NK-92 treated with Interleukin-12 subunit alpha and Interleukin-12 subunit beta, amount 100 ng/mL, for 24 hours (cell line): ENCODE results near the gene DAB2IP.

Experiments
- DNase-seq: peaks from one replicate; lab custom pipeline; 2025; lab: John Stamatoyannopoulos, UW

DAB2IP gene

DNA sequence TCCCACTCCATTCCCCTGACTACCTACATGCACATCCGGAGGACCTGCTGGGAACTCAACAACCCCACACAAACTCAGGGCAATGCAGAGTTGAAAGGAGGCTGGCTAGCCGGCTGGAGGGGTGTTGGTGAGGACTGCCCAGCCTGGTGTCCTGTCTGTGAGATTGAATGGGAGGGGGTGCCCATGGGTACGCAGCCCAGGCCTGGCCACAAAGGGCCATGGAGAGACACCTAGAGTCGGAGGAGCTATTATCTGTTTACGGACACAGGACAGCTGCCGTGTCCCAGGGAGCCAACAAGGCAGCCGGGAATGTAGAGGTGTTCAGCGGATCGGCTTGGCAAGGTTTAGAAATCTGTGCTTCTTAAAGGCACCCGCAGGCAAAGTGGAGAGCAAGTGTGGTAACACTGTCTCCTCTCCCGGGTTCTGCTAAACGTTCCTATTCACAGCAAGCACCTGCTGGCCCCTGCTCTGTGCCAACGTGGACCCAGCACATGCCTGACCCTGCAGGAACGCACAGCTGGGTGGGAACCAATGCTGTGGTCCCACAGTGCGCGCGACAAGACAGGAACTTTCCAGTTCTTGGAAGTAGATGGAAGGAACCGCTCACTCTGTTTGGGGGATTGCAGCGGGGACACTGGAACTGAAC lies 166.7 kb downstream of the DAB2IP start:
- DNase-seq: no peak

DNA sequence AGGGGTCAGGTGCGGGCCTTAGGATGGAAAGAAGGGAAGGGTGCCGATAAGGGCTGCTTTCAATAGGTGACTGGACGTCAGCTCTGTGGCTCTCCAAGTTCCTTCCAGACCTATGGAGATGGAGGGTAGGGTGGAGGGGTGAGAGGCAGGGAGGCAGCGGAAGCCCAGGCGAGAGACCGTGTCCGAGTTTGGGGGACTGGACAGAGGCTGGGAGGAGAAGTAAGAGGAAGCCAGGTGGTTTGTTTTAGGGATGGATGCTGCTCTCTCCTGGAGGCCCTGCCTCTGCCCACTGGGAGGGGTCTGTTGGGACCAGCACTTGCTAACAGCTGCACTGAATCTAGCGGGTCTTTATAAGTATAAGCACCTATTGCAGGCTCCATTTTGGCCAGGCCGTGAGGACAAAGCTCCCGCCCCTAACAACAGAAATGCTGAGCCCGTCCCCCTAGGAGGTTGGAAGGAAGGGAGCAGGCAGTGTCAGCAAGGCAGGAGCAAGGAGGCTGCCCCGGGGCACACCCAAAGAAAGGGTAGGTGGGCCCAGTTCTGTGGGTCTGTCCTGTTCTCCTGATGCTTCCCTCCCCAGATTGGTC lies 167.5 kb downstream of the DAB2IP start:
- DNase-seq: no peak

DNA sequence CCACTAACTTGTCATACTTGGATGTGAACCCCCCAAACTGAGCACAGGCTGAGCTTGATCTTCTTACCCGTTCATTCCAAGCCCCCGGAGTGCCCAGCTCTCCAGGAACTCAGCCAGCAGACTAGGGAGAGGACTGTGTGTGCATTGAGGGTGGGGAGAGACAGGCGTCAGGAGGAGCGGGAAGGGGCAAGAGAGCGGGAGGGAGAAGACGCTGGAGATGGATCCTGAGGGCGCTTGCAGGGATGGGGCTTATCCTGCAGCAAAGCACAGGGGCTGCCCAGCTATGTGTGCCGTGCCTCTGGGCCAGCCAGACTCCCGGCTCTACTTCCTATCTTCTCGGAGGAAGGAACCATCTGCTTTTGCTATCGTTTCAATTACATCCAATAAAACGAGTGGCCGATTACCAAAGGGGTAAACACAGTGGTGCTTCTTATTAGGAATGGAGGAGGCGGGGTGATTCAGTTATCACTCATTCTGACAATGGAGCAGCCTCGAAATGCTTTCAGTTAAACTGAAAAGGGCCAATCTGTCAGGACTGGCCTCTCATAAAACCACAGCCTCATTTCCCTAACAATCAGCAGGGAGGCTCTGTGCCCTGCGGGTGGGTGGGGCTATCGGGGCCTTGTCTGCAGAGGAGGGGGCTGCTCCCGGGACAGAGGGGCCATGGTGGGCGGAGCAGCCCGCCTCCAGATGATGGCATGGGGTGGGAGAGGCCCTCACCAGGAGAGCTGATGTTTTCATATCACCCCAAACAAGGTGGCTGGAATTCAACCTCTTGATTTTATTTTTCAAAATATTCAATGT lies 168.2 kb downstream of the DAB2IP start:
- no peak for DNase-seq

DNA sequence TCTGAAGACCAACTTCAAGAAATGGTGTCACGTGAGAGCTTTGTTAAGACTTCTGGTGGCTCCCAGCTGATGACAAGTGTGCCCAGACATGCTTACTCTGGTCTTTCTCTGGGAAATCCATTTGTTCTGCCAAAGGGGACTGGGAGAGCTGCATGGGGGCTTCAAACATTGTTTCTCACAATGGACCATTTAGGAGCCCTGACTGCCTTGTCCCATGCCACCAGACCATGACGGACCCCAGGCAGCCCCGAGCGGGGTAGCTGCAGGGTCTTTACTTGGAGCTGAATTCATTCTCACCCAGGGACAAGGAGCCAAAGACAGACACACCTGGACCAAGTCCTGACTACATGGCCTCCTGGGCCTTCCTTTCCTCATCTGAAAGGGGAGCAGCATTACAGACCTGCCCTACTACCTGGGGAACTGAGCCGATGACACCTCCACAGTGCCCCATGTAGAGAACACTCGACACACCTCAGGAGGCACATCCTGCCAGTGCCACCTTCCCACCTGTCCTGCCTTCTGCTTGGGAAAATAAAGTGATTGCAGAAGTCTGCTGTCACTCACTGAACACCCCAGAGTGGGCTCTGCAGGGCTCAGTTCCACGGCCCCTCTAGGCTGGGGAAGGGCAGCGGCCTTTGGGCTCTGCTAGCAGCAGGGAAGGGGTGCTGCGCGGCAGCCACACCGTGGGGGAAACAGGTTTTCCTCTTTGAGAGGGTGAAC lies 169.0 kb downstream of the DAB2IP start:
- DNase-seq: no peak

DNA sequence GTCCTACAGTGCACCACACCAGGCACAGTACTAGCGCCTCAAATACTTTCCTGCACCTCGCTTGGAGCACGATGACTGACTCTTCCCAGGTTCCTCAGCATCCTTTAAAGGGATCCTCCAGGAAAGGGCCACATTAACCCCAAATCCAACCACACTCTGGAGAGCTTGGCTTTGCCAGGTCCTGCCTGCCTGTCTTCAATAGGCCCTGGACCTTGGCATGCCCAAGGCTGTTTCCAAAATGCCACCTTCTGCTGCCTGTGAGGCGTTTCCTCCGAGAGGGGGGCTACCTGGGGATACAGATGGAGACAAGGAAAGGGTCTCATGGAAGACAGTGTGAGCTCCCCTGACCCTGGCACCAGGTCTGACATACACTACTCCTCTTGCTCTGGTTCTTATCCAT lies 169.9 kb downstream of the DAB2IP start:
- DNase-seq: no peak

DNA sequence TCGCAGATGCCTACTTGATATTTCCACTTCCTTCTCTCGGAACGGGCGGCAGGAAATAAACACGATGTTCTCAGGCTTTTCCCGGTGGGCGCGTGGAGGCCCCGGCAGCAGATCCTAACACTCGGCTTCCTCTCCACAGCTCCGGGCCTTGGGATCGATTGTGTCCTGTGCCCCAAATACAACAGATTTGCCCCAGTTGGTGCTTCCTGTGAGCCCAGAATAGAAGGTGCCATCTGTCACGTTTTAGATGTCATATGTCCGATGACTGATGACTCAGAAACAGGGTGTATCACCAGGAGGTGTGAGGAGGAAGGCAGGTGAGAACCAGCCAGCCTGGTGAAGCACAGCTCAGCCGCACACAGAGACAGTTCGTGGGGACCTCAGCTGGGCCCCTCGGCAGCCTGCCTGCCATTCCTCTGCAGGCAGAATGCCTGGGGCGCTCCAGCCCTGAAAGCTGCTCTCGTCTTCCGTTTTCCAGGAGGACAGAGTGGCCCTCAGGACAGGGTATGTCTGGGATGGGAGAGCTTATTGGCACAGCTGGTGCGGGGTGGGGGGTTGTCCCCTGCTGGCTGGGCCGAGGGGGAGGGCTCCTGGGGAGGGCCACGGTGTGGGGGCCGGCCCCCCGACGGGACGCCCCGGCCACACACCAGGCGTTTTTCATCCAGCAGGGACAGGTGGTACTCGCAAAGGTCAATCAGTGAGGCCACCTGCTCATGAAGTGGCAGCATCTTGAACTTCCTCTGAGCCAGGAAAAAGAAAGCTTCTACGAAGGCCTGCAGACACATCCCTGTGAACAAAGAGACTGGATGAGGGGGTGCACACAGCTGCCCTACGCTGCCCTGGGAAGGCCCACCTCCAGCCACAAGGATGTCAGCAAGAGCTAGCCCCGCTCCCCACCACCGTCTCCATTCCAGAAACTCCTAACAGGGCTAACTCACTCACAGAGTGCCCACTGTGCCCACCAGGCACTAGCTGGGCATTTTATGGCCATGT lies 171.0 kb downstream of the DAB2IP start:
- DNase-seq: no peak

DNA sequence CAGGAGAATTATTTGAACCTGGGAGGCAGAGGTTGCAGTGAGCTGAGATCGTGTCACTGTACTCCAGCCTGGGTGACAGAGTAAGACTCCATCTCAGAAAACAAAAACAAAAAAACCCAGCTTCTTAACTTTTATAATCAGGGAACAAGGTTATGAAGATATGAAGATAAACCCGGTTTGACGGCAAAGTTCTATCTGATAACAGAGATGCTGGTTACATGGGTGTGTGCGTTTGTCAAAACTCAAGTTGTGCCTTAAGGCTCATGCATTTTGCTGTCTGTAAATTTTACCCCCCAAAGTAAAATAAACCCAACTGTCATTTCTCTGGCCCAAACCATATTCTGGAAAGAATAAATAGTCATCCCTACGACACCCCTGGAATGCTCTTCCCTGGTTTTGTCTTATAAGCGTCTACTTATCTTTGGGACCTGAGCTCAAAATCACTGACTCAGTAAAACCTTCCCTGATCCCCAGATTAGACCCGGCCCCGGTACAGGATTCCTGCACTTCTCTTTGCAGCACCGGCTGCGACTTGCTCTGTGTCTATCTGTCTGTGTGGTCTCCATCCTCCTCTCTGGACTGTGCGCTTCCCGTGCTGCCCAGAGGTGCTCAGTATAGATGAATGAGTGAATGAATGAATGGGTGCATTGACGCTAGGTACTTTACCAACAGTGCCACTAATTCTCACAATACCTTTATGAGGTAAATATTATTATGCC lies 172.2 kb downstream of the DAB2IP start:
- no peak for DNase-seq

DNA sequence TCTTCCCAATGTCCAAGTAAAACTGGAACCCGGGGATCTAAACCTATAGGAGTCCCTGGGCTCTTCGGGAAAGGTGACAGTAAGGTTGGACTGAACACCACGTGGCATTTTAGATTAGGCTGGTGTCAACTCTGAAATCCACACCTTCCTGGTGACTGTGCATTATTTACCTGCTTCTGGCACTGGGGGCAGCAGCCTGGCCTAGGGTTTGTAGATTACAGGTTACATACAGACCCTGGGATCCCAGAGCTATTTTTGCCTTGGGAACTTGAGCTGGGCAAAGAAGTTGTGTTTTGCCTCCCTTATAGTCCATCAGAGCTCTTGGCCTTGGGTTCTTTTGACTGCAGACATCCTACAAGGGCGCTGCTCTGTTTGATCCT lies 173.2 kb downstream of the DAB2IP start:
- DNase-seq: no peak

DNA sequence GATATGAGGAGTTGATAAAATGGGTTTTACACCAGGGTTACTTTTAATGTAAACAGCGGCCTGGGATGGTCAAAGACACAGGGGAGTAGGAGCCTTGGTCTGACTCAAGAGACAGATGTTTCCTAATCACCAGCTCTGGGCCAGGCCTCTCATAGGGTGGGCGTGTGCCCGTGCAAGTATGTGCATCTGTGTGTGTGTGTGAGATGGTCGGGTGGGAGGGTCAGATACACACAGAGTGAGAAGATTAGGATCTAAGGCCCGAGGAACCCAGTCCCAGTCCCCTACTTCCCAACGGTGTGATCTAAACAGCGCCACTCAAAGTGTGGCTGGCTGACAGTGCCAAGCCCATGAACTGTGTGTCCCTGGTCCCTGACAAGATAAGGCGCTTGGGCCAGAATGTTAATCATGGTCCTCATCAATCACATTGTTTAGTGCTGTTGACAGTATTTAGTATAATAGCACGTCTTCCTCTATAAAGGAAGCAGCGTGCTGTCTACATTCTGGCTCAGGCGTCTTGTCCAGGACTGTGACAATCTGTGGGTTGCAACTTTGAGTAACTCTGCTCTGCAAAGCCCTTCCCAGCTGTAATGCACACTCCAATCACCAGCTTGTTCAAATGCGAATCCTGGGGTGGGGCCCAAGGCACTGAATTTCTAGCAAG lies 173.7 kb downstream of the DAB2IP start:
- no peak for DNase-seq

DNA sequence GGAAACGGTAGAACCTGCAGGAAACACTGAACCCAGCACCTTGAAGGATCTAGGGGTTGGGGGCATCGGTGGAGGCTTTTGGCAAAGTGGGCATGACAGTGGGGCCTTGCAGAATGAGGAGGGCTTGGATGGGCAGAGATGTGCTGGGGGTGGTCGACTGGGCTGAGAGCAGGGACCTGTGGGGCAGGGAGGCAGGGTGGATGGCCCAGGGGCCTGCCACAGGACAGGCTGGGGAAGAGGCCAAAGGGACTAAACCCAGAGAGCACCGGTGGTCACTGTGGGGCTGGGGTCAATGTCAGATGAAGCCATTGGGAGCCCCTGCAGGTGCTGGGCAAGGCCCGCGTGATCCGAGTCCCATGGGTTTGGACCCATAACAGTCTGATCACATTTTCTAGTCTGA lies 175.3 kb downstream of the DAB2IP start:
- DNase-seq: no peak

DNA sequence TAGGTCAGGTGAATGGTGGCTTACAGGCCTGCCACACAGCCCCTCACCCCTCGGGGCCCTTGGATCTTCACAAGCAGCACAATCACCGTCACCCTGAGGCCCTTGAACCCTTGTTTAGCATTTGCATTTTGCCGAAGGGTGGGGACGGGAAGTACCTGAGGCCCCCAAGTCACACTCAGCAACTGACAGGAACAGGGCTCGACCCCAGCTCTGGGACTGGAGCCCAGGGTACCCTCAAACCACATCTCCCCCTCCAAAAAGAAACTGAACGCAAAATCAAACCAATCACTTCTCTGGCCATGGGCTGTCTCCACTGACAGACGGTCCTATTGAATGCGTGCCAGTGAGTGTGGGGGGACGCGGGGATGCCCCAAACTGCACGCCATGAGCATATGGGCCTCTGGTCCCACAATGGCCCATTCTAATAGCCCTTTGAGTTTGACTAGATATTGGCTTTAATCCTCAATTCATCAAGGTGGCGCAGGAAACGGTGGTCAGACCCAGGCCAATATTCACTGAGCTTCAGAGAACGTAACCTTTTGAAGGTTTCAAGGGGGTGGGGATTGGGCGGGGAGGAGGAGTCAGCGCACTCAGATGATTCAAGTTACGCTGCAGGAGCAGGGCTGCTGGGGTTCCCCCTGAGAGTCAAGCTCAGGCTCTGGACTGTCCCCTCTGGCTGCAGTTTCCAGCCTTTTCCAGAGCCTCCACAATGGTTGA lies 176.0 kb downstream of the DAB2IP start:
- no peak for DNase-seq

DNA sequence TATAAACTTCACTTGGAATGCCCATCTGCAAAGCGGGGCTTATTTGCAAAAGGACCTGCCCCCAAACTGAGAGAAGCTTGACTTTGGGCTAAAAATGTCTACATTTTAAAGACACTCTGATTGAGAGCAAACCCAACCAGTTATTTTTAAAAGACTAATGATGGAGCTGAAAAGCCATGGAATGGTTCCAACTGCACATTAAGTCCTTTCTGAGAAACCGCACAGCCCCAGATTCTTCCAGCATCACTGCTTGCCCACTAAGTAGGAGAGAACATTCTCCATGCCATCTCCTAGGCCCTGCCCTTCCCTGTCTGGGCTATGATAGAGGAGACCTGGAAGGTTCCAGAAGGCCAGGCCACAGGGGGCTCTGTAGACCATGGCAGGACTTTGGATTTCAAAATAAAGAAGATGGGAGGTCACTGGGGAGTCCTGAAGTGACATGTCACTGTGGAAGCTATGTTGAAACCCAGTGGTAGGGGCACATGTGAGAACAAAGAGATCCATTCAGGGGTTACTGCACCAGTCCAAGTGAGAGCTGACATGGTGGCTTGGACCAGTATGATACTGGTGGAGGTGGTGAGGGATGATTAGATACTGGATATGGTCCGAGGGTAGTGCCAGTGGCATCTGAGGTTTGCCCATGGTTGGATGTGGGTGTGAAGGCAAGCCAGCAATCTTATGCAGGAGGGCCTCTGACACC lies 179.2 kb downstream of the DAB2IP start:
- no peak for DNase-seq

DNA sequence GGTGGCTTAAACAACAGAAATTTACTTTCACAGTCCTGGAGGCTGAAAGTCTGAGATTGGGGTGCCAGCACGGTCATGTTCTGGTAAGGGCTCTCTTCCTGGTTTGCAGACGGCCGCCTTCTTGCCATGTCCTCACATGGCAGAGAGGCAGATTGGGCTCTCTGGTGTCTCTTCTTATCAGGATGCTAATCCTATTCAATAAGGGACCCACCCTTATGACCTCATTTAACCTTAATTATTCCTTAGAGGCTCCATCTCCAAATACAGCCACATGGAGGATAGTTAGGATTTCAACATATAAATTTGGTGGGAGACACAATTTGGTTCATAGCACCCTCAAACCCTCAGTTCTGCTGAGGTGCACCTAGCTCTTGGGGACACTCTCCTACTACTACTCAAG lies 180.4 kb downstream of the DAB2IP start:
- no peak for DNase-seq

DNA sequence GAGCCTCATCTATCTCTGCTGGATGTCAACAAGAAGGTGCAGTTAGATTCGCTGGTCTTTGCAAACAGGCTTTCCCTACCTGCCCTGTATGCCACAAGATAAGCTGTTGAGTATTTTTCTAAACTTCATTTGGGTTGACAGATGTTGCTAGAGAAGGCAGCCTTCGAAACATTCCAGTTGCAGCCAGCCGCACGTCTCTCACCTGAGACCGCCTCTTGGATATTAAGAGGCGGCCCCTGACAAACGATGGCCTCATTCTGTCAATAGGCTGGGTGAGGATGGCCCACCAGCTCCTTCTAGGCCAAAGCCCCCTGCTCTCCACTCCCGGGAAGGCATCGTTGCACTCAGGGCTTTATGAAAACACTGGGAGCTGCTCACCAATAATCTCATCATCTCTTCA lies 181.6 kb downstream of the DAB2IP start:
- no peak for DNase-seq
